ENCODE measurements around the gene PDGFA.

Gene PDGFA

GRCh38 chr7:543501-544337, 24.1 kb upstream of the PDGFA start:
- no peaks in the 10 kb centered on the region for H3K4me1 ChIP-seq (ENCODE audit: control insufficient read depth, low read length)
- no peaks in the 10 kb centered on the region for H3K79me2 ChIP-seq (ENCODE audit: control insufficient read depth, low read length)
- H3K4me3 ChIP-seq (ENCODE audit: low read length), result no peak overlapping the region
- H3K9me3 ChIP-seq (ENCODE audit: control insufficient read depth, insufficient read depth, low read length), result no peaks in the 10 kb centered on the region
- no peaks in the 10 kb centered on the region for H3K27me3 ChIP-seq (ENCODE audit: control insufficient read depth, low read length)
- no peak overlapping the region for H3K4me2 ChIP-seq (ENCODE audit: low read length)
- H3K9me2 ChIP-seq (replicated peaks; ENCODE audit: control insufficient read depth, low read length), result no peaks in the 10 kb centered on the region
- H4K20me1 ChIP-seq (ENCODE audit: control insufficient read depth, insufficient read depth, low read depth, low read length), result no peaks in the 10 kb centered on the region
- H3F3A ChIP-seq (ENCODE audit: control insufficient read depth, insufficient read depth), result no peaks in the 10 kb centered on the region
- TF ChIP-seq CTCF (IDR thresholded peaks at IDR 0.05; ENCODE audit: low read depth, low read length, poor library complexity, severe bottlenecking) (no peak), EZH2phosphoT487 (IDR thresholded peaks at IDR 0.05; ENCODE audit: borderline replicate concordance, low read length) (no peak)
- no peaks in the 10 kb centered on the region for H3K36me3 ChIP-seq (ENCODE audit: control insufficient read depth, low read length)
- no peak overlapping the region for H3K27ac ChIP-seq (ENCODE audit: low read depth, low read length)

- H3K9me2 ChIP-seq (replicated peaks; ENCODE audit: control insufficient read depth, low read length), result no peaks in the 10 kb centered on the region
- TF ChIP-seq CTCF (IDR thresholded peaks at IDR 0.05; ENCODE audit: low read depth, low read length, poor library complexity, severe bottlenecking), result no peak
- TF ChIP-seq EZH2phosphoT487 (IDR thresholded peaks at IDR 0.05; ENCODE audit: borderline replicate concordance, low read length), result no peak
- H3K36me3 ChIP-seq (ENCODE audit: control insufficient read depth, low read length), result no peaks in the 10 kb centered on the region
- H3K4me1 ChIP-seq (ENCODE audit: control insufficient read depth, low read length), result no peaks in the 10 kb centered on the region
- no peaks in the 10 kb centered on the region for H3K9me3 ChIP-seq (ENCODE audit: control insufficient read depth, insufficient read depth, low read length)
- no peak overlapping the region for H3K4me3 ChIP-seq (ENCODE audit: low read length)
- no peak overlapping the region for H3K27ac ChIP-seq (ENCODE audit: low read depth, low read length)
- H3F3A ChIP-seq (ENCODE audit: control insufficient read depth, insufficient read depth), result no peaks in the 10 kb centered on the region
- no peaks in the 10 kb centered on the region for H3K79me2 ChIP-seq (ENCODE audit: control insufficient read depth, low read length)
- H3K27me3 ChIP-seq (ENCODE audit: control insufficient read depth, low read length), result no peaks in the 10 kb centered on the region
- H3K4me2 ChIP-seq (ENCODE audit: low read length), result no peak overlapping the region
- no peaks in the 10 kb centered on the region for H4K20me1 ChIP-seq (ENCODE audit: control insufficient read depth, insufficient read depth, low read depth, low read length)
Measured at GRCh38 chr7:542713-543500, 23.3 kb upstream of the PDGFA start.

- TF ChIP-seq EZH2phosphoT487 (IDR thresholded peaks at IDR 0.05; ENCODE audit: borderline replicate concordance, low read length), result no peak
- no peak for TF ChIP-seq CTCF (IDR thresholded peaks at IDR 0.05; ENCODE audit: low read depth, low read length, poor library complexity, severe bottlenecking)
- Histone ChIP-seq H3K4me1 (ENCODE audit: control insufficient read depth, low read length) (no peaks in the 10 kb centered on the region), H3K79me2 (ENCODE audit: control insufficient read depth, low read length) (no peaks in the 10 kb centered on the region)
Measured at GRCh38 chr7:542131-542712, 22.6 kb upstream of the PDGFA start.

More at GRCh38 chr7:542131-542712, 22.6 kb upstream of the PDGFA start:
- no peaks in the 10 kb centered on the region for H3K27me3 ChIP-seq (ENCODE audit: control insufficient read depth, low read length)
- no peaks in the 10 kb centered on the region for H4K20me1 ChIP-seq (ENCODE audit: control insufficient read depth, insufficient read depth, low read depth, low read length)
- H3K9me2 ChIP-seq (replicated peaks; ENCODE audit: control insufficient read depth, low read length), result no peaks in the 10 kb centered on the region
- H3K4me2 ChIP-seq (ENCODE audit: low read length), result no peak overlapping the region
- no peak overlapping the region for H3K4me3 ChIP-seq (ENCODE audit: low read length)
- no peaks in the 10 kb centered on the region for H3K36me3 ChIP-seq (ENCODE audit: control insufficient read depth, low read length)
- no peak overlapping the region for H3K27ac ChIP-seq (ENCODE audit: low read depth, low read length)
- H3K9me3 ChIP-seq (ENCODE audit: control insufficient read depth, insufficient read depth, low read length), result no peaks in the 10 kb centered on the region
- H3F3A ChIP-seq (ENCODE audit: control insufficient read depth, insufficient read depth), result no peaks in the 10 kb centered on the region

Data from DOHH2 (cell line).